Stimulated activated memory B cell treated with anti-CD40 and anti-IgM and Interleukin-4, amounts not matched to agents 10 μg/mL and 1 μg/mL and 100 μg/mL, for 72 hours (primary cell): ENCODE results near the gene CAMK2B.
A peak's percentile ranks its signal among the peaks of the same experiment; 100 is the strongest.
"Not testable (repeated sequence)": the region's sequence is repeated elsewhere in the genome, so short reads cannot be mapped to it uniquely, and the experiment has no call there.

Experiments
- ATAC-seq: fragments of 150-1000 bp; cut with Tn5 transposase; 2 replicates; pipeline ENCODE4 v1.10.0; 2021
- H3K27ac Mint-ChIP-seq: one replicate; pipeline ENCODE4 v1.8.0; 2022; ENCODE audit warnings: mild to moderate bottlenecking, mixed read lengths
- H3K27me3 Mint-ChIP-seq: one replicate; pipeline ENCODE4 v1.8.0; 2022; ENCODE audit warnings: mixed read lengths
- H3K36me3 Mint-ChIP-seq: one replicate; pipeline ENCODE4 v1.8.0; 2022; ENCODE audit warnings: mixed read lengths
- H3K4me1 Mint-ChIP-seq: one replicate; pipeline ENCODE4 v1.8.0; 2022; ENCODE audit warnings: mixed read lengths
- H3K4me3 Mint-ChIP-seq: one replicate; pipeline ENCODE4 v1.8.0; 2022; ENCODE audit warnings: mild to moderate bottlenecking, moderate library complexity, mixed read lengths
- H3K9me3 Mint-ChIP-seq: one replicate; pipeline ENCODE4 v1.8.0; 2022; ENCODE audit warnings: mixed read lengths

The CAMK2B gene

GRCh38 chr7:44177570-44178131 is 147.7 kb downstream of the CAMK2B start:
- peaks cover 7% of the 10 kb centered on the region for H3K4me1 Mint-ChIP-seq
- no peak overlapping the region for H3K27ac Mint-ChIP-seq
- no peaks in the 10 kb centered on the region for H3K36me3 Mint-ChIP-seq
- peaks cover 5% of the 10 kb centered on the region for H3K9me3 Mint-ChIP-seq
- H3K4me3 Mint-ChIP-seq = no peak overlapping the region
- ATAC-seq = no peak
- peaks cover 18% of the 10 kb centered on the region for H3K27me3 Mint-ChIP-seq

- no peaks in the 10 kb centered on the region for H3K36me3 Mint-ChIP-seq
- no peak overlapping the region for H3K27ac Mint-ChIP-seq
- no peak for ATAC-seq
- peaks cover 5% of the 10 kb centered on the region for H3K9me3 Mint-ChIP-seq
- H3K4me1 Mint-ChIP-seq = peaks cover 7% of the 10 kb centered on the region
- peaks cover 18% of the 10 kb centered on the region for H3K27me3 Mint-ChIP-seq
- H3K4me3 Mint-ChIP-seq = no peak overlapping the region
Observed at GRCh38 chr7:44176486-44176885, 148.9 kb downstream of the CAMK2B start.

GRCh38 chr7:44175730-44176129 is 149.7 kb downstream of the CAMK2B start:
- no peak overlapping the region for H3K4me3 Mint-ChIP-seq
- ATAC-seq = no peak
- no peaks in the 10 kb centered on the region for H3K36me3 Mint-ChIP-seq
- peaks cover 5% of the 10 kb centered on the region for H3K9me3 Mint-ChIP-seq
- peaks cover 23% of the 10 kb centered on the region for H3K27me3 Mint-ChIP-seq
- peaks cover 7% of the 10 kb centered on the region for H3K4me1 Mint-ChIP-seq
- no peak overlapping the region for H3K27ac Mint-ChIP-seq

GRCh38 chr7:44174694-44174948 is 150.8 kb downstream of the CAMK2B start:
- H3K36me3 Mint-ChIP-seq, H3K4me1 Mint-ChIP-seq, ATAC-seq, H3K9me3 Mint-ChIP-seq, H3K4me3 Mint-ChIP-seq, H3K27ac Mint-ChIP-seq: not testable (repeated sequence)
- peaks cover 25% of the 10 kb centered on the region for H3K27me3 Mint-ChIP-seq

- Mint-ChIP-seq H3K9me3 (peaks cover 5% of the 10 kb centered on the region), H3K36me3 (no peaks in the 10 kb centered on the region), H3K27ac (no peak overlapping the region), H3K4me3 (no peak overlapping the region), H3K4me1 (peaks cover 7% of the 10 kb centered on the region), H3K27me3 (peaks cover 20% of the 10 kb centered on the region)
- ATAC-seq = no peak
Observed at GRCh38 chr7:44173911-44174693, 151.3 kb downstream of the CAMK2B start.

- Mint-ChIP-seq H3K4me3 (no peak overlapping the region), H3K27me3 (peaks cover 14% of the 10 kb centered on the region), H3K9me3 (peaks cover 5% of the 10 kb centered on the region), H3K36me3 (no peaks in the 10 kb centered on the region), H3K4me1 (peaks cover 10% of the 10 kb centered on the region), H3K27ac (no peak overlapping the region)
- ATAC-seq = no peak
Observed at GRCh38 chr7:44172803-44173424, 152.5 kb downstream of the CAMK2B start.

GRCh38 chr7:44172352-44172751 is 153.0 kb downstream of the CAMK2B start:
- Mint-ChIP-seq H3K9me3 (peaks cover 5% of the 10 kb centered on the region), H3K4me3 (no peak overlapping the region), H3K27me3 (peaks cover 9% of the 10 kb centered on the region), H3K4me1 (peaks cover 16% of the 10 kb centered on the region), H3K27ac (no peak overlapping the region), H3K36me3 (no peaks in the 10 kb centered on the region)
- ATAC-seq = no peak

GRCh38 chr7:44171901-44172300 is 153.5 kb downstream of the CAMK2B start:
- H3K36me3 Mint-ChIP-seq, H3K9me3 Mint-ChIP-seq, H3K27ac Mint-ChIP-seq, ATAC-seq, H3K27me3 Mint-ChIP-seq, H3K4me3 Mint-ChIP-seq: not testable (repeated sequence)
- H3K4me1 Mint-ChIP-seq = peaks cover 20% of the 10 kb centered on the region

- Mint-ChIP-seq H3K27ac (no peak overlapping the region), H3K36me3 (peaks cover 5% of the 10 kb centered on the region), H3K27me3 (peaks cover 8% of the 10 kb centered on the region), H3K4me3 (no peak overlapping the region), H3K4me1 (peaks cover 13% of the 10 kb centered on the region), H3K9me3 (peaks cover 6% of the 10 kb centered on the region)
- peak; percentile 72 for ATAC-seq
Observed at GRCh38 chr7:44167920-44168319, 157.5 kb downstream of the CAMK2B start.
